HL-60 (cell line): ENCODE results near the gene DCC.

ENCODE experiments used
- DNase-seq, 2 experiments: peaks; one replicate each; pipeline ENCODE4 v3.0.0-alpha.2; 2010 to 2020; ENCODE audit warnings: low read depth in 1 of 2, low spot score in 1 of 2
- H3K27ac ChIP-seq: fragments of 250-450 bp; sonication (Bioruptor Pico); replicated peaks from 2 replicates; pipeline ENCODE4 v1.5.1; 2020; ENCODE audit warnings: mild to moderate bottlenecking, moderate library complexity
- H3K27me3 ChIP-seq: fragments of 250-450 bp; sonication (Bioruptor Pico); 2 replicates; pipeline ENCODE4 v1.5.1; 2021; ENCODE audit warnings: mild to moderate bottlenecking, moderate library complexity; ENCODE audit not compliant: insufficient read depth, poor library complexity, severe bottlenecking
- H3K4me3 ChIP-seq: replicated peaks from 2 replicates; pipeline ENCODE4 v1.5.1; 2011; ENCODE audit warnings: mild to moderate bottlenecking, control low read depth, low read length; ENCODE audit not compliant: insufficient read depth
- CTCF ChIP-seq: IDR thresholded peaks from one replicate; pipeline ENCODE4 v1.5.1; 2011; ENCODE audit warnings: low read length, control low read depth, inconsistent platforms; ENCODE audit not compliant: insufficient read depth
- GABPA ChIP-seq: IDR thresholded peaks from 2 replicates; pipeline ENCODE4 v1.6.1; 2012; ENCODE audit warnings: low read depth
- POLR2AphosphoS5 ChIP-seq: IDR thresholded peaks from 2 replicates; pipeline ENCODE4 v1.6.1; 2012; ENCODE audit warnings: low read depth
- SPI1 ChIP-seq: IDR thresholded peaks from 2 replicates; pipeline ENCODE4 v1.6.1; 2012; ENCODE audit warnings: low read depth, mild to moderate bottlenecking, borderline replicate concordance
- long read RNA-seq: library from polyadenylated mRNA; unstranded; transcript quantifications from one replicate; pipeline ENCODE4 v2.0.0, GENCODE V29; 2020
- TF ChIP-seq, protein P1 (sequence below): IDR thresholded peaks from 2 replicates; pipeline ENCODE4 v1.6.1; 2012; ENCODE audit warnings: low read depth; ENCODE audit not compliant: insufficient replicate concordance

DCC gene, protein sequence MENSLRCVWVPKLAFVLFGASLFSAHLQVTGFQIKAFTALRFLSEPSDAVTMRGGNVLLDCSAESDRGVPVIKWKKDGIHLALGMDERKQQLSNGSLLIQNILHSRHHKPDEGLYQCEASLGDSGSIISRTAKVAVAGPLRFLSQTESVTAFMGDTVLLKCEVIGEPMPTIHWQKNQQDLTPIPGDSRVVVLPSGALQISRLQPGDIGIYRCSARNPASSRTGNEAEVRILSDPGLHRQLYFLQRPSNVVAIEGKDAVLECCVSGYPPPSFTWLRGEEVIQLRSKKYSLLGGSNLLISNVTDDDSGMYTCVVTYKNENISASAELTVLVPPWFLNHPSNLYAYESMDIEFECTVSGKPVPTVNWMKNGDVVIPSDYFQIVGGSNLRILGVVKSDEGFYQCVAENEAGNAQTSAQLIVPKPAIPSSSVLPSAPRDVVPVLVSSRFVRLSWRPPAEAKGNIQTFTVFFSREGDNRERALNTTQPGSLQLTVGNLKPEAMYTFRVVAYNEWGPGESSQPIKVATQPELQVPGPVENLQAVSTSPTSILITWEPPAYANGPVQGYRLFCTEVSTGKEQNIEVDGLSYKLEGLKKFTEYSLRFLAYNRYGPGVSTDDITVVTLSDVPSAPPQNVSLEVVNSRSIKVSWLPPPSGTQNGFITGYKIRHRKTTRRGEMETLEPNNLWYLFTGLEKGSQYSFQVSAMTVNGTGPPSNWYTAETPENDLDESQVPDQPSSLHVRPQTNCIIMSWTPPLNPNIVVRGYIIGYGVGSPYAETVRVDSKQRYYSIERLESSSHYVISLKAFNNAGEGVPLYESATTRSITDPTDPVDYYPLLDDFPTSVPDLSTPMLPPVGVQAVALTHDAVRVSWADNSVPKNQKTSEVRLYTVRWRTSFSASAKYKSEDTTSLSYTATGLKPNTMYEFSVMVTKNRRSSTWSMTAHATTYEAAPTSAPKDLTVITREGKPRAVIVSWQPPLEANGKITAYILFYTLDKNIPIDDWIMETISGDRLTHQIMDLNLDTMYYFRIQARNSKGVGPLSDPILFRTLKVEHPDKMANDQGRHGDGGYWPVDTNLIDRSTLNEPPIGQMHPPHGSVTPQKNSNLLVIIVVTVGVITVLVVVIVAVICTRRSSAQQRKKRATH (N-terminal part only)
- long read RNA-seq, partial matches to known transcripts, result 0 of 3 reads
- long read RNA-seq, other reads (novel, unspliced or antisense), result 3 of 3 reads

- TF ChIP-seq, protein P1, sequence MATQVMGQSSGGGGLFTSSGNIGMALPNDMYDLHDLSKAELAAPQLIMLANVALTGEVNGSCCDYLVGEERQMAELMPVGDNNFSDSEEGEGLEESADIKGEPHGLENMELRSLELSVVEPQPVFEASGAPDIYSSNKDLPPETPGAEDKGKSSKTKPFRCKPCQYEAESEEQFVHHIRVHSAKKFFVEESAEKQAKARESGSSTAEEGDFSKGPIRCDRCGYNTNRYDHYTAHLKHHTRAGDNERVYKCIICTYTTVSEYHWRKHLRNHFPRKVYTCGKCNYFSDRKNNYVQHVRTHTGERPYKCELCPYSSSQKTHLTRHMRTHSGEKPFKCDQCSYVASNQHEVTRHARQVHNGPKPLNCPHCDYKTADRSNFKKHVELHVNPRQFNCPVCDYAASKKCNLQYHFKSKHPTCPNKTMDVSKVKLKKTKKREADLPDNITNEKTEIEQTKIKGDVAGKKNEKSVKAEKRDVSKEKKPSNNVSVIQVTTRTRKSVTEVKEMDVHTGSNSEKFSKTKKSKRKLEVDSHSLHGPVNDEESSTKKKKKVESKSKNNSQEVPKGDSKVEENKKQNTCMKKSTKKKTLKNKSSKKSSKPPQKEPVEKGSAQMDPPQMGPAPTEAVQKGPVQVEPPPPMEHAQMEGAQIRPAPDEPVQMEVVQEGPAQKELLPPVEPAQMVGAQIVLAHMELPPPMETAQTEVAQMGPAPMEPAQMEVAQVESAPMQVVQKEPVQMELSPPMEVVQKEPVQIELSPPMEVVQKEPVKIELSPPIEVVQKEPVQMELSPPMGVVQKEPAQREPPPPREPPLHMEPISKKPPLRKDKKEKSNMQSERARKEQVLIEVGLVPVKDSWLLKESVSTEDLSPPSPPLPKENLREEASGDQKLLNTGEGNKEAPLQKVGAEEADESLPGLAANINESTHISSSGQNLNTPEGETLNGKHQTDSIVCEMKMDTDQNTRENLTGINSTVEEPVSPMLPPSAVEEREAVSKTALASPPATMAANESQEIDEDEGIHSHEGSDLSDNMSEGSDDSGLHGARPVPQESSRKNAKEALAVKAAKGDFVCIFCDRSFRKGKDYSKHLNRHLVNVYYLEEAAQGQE, result no peak
- TF ChIP-seq POLR2AphosphoS5 (no peak), SPI1 (no peak), GABPA (no peak), CTCF (no peak)
- Histone ChIP-seq H3K27me3 (peaks cover 50% of the 10 kb centered on the region), H3K27ac (no peak within 1 kb of the TSS), H3K4me3 (no peak within 1 kb of the TSS)
- peak in 1 of 2 experiments; percentile 21 for DNase-seq
These were observed at the start of gene DCC for GRCh38 chr18:52339891-52340371. Gene DCC (plus strand): TSS chr18:52340197. CDS start chr18:52340788, 591 bp downstream.

DNA sequence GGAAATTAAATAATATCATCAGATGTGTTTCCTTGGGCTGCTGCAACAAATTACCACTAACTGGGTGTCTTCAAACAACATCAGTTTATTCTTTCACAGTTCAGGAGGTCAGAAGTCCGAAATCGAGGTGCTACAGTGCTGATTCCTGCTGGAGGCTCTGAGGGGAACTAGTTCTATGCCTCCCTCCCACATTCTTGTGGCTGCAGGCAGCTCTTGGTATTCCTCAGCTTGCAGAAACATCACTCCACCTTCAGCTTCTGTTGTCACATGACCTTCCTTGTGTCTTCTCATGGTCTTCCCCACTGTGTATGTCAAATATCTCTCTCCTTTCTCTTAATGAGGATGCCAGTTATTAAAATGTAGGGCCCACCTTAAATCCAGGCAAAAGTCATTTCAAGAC is 29.3 kb upstream of the DCC start:
- H3K27me3 ChIP-seq, result no peaks in the 10 kb centered on the region
- no peak overlapping the region for H3K27ac ChIP-seq
- no peak for DNase-seq
- H3K4me3 ChIP-seq, result no peak overlapping the region
- no peak for TF ChIP-seq POLR2AphosphoS5
- TF ChIP-seq GABPA, result no peak
- no peak for TF ChIP-seq CTCF
- TF ChIP-seq, protein P1, result no peak
- no peak for TF ChIP-seq SPI1

DNA sequence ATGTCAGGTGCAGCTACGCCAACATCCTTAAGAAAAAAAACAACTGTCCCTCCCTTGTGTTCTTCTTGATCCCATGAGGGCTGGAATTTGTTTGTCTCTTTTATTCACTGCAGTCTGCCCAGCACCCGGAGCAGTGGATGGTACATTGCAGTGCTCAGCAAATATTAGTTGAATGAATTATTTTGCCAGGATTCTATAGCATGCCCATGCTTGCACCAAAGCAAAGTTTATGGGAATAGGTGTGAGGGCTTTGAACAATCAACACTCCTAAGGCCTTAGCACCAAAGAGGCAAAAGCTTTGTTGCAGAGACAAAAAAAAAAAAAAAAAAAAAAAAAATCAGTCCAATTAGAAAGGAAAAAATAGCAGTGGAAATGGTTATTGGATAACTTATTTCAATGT is 28.7 kb upstream of the DCC start:
- no peak for DNase-seq
- H3K27ac ChIP-seq, result no peak overlapping the region

More for the DNA sequence above, 28.7 kb upstream of the DCC start:
- TF ChIP-seq GABPA, result no peak
- no peak for TF ChIP-seq SPI1
- TF ChIP-seq, protein P1, result no peak
- no peak for TF ChIP-seq POLR2AphosphoS5
- no peak for TF ChIP-seq CTCF
- Histone ChIP-seq H3K4me3 (no peak overlapping the region), H3K27me3 (no peaks in the 10 kb centered on the region)
